Endothelial cell of umbilical vein (primary cell): ENCODE data around the gene KCTD19. TPM values are rescaled to one million over a fixed set of nuclear protein-coding genes. Genes with fewer than 3 reads are reported as not detected.

Experiments
- BruUV-seq: library from RNA; stranded (reverse); fragments of 400-500 nt; replicated peaks from 2 replicates; lab custom pipeline; 2021; lab: Mats Ljungman, UMichigan
- CTCF ChIA-PET: fragments of 300-600, 350-600 bp; sonication (Branson Sonifier 250); formaldehyde crosslinking; loops from one replicate; lab custom pipeline; 2021; ENCODE audit warnings: antibody characterized with exemption, inconsistent platforms; lab: Charles Lee
- POLR2A ChIA-PET: fragments of 300-600, 350-600 bp; sonication (Branson Sonifier 250); formaldehyde crosslinking; loops from one replicate; lab custom pipeline; 2021; ENCODE audit warnings: antibody characterized with exemption, inconsistent platforms; lab: Charles Lee
- DNase-seq: peaks from one replicate; pipeline ENCODE4 v3.0.0-alpha.2; 2011; ENCODE audit warnings: low read depth, low spot score
- FAIRE-seq: peaks from 2 replicates; lab custom pipeline; 2011; peaks lifted over from hg19 to GRCh38; lab: Jason Lieb, UNC
- H2AFZ ChIP-seq: 2 replicates; pipeline ENCODE4 v1.6.0; 2012; ENCODE audit warnings: low read depth, low read length, control low read depth, inconsistent platforms
- H3K27ac ChIP-seq: 2 replicates; pipeline ENCODE4 v1.5.1; 2011; ENCODE audit warnings: low read depth, mild to moderate bottlenecking, control low read depth, low read length, moderate library complexity; ENCODE audit not compliant: insufficient read depth
- H3K27me3 ChIP-seq, 2 experiments: 2 replicates each; pipeline versions ENCODE4 v1.6.0 to v1.6.1; 2011; ENCODE audit warnings: low read length in 2 of 2, mixed read lengths in 1 of 2; ENCODE audit not compliant: control insufficient read depth in 2 of 2, insufficient read depth in 2 of 2
- H3K36me3 ChIP-seq, 2 experiments: 2 replicates in 1 of 2; 3 replicates in 1 of 2; pipeline ENCODE4 v1.5.1; 2011; ENCODE audit warnings: low read length in 2 of 2, mild to moderate bottlenecking in 1 of 2, moderate library complexity in 1 of 2; ENCODE audit not compliant: control insufficient read depth in 2 of 2, insufficient read depth in 2 of 2; ENCODE audit errors: extremely low read depth in 1 of 2
- H3K4me1 ChIP-seq: 3 replicates; pipeline ENCODE4 v1.5.1; 2011; ENCODE audit warnings: mild to moderate bottlenecking, low read length; ENCODE audit not compliant: control insufficient read depth, insufficient read depth; ENCODE audit errors: extremely low read depth
- H3K4me2 ChIP-seq: 2 replicates; pipeline ENCODE4 v1.6.1; 2011; ENCODE audit warnings: low read length, control low read depth, mixed read lengths; ENCODE audit not compliant: insufficient read depth
- H3K4me3 ChIP-seq, 3 experiments: fragments of 200-600 bp in 1 of 3; sonication (generic), shearing (Covaris generic) in 1 of 3; replicated peaks in 1 of 3; 2 replicates each; pipeline ENCODE4 v1.5.1; 2011 to 2016; ENCODE audit warnings: control low read depth in 3 of 3, low read length in 3 of 3, mild to moderate bottlenecking in 2 of 3, inconsistent platforms in 1 of 3, low read depth in 1 of 3, moderate library complexity in 1 of 3; ENCODE audit not compliant: insufficient read depth in 1 of 3
- H3K79me2 ChIP-seq: 2 replicates; pipeline ENCODE4 v1.6.0; 2012; ENCODE audit warnings: low read length, inconsistent platforms; ENCODE audit not compliant: control insufficient read depth, insufficient read depth
- H3K9ac ChIP-seq: replicated peaks from 2 replicates; pipeline ENCODE3; 2011; ENCODE audit warnings: low read length, control low read depth; ENCODE audit not compliant: insufficient read depth; ENCODE audit errors: extremely low read depth
- H3K9me1 ChIP-seq: replicated peaks from 3 replicates; pipeline ENCODE4 v1.6.0; 2011; ENCODE audit warnings: mild to moderate bottlenecking, low read length; ENCODE audit not compliant: control insufficient read depth, insufficient read depth; ENCODE audit errors: extremely low read depth
- H3K9me3 ChIP-seq: replicated peaks from 2 replicates; pipeline ENCODE4 v1.5.1; 2012; ENCODE audit warnings: low read length, inconsistent platforms; ENCODE audit not compliant: control insufficient read depth, insufficient read depth
- H4K20me1 ChIP-seq: replicated peaks from 2 replicates; pipeline ENCODE3; 2011; ENCODE audit warnings: mild to moderate bottlenecking, low read length; ENCODE audit not compliant: control insufficient read depth, insufficient read depth; ENCODE audit errors: extremely low read depth
- CTCF ChIP-seq, 2 donors: IDR thresholded peaks; 1 replicate in 1 of 2; 2 replicates in 1 of 2; pipeline ENCODE4 v1.5.1; 2011; ENCODE audit warnings: low read length in 2 of 2, mild to moderate bottlenecking in 2 of 2, moderate library complexity in 2 of 2, control low read depth in 1 of 2, inconsistent platforms in 1 of 2, low read depth in 1 of 2; ENCODE audit not compliant: insufficient read depth in 1 of 2; ENCODE audit errors: extremely low read depth in 1 of 2
- EZH2 ChIP-seq: IDR thresholded peaks from 2 replicates; pipeline ENCODE4 v1.6.1; 2012; ENCODE audit warnings: borderline replicate concordance, low read depth, mild to moderate bottlenecking, moderate library complexity, low read length, inconsistent platforms; ENCODE audit not compliant: severe bottlenecking
- FOS ChIP-seq: IDR thresholded peaks from 2 replicates; pipeline ENCODE4 v1.6.1; 2011; ENCODE audit warnings: mild to moderate bottlenecking, low read length, moderate library complexity, borderline replicate concordance; ENCODE audit not compliant: insufficient read depth
- GATA2 ChIP-seq: IDR thresholded peaks from 2 replicates; pipeline ENCODE4 v1.7.0; 2011; ENCODE audit warnings: low read depth, mild to moderate bottlenecking, moderate library complexity, mixed read lengths, low read length; ENCODE audit not compliant: insufficient read length, insufficient read depth
- JUN ChIP-seq: IDR thresholded peaks from 2 replicates; pipeline ENCODE4 v1.6.1; 2011; ENCODE audit warnings: borderline replicate concordance, low read depth; ENCODE audit not compliant: insufficient read length, insufficient read depth
- MAX ChIP-seq: IDR thresholded peaks from 2 replicates; pipeline ENCODE4 v1.6.1; 2011; ENCODE audit not compliant: insufficient read depth, insufficient read length
- MYC ChIP-seq: IDR thresholded peaks from one replicate; pipeline ENCODE4 v1.6.1; 2011; ENCODE audit warnings: mild to moderate bottlenecking, low read depth, low read length
- POLR2A ChIP-seq: IDR thresholded peaks from 2 replicates; pipeline ENCODE4 v1.6.1; 2012; ENCODE audit warnings: low read depth, mild to moderate bottlenecking, control low read depth, low read length
- POLR2AphosphoS5 ChIP-seq: IDR thresholded peaks from 2 replicates; pipeline ENCODE4 v1.6.1; 2012; ENCODE audit warnings: low read depth, mild to moderate bottlenecking, control low read depth, low read length, moderate library complexity; ENCODE audit not compliant: insufficient read depth
- dilution Hi-C: fragments of 300-500 bp; cut with MboI; formaldehyde crosslinking; loops from one replicate; pipeline ENCODE4 v1.15.0; 2019; ENCODE audit warnings: low sequenced_read_pairs; ENCODE audit not compliant: extremely low pct_ligation_motif_present
- intact Hi-C: fragments of 100-400 bp; cut with micrococcal nuclease; formaldehyde crosslinking; loops from one replicate; pipeline ENCODE4 v1.10.0; 2022
- polyA plus RNA-seq, 4 experiments: library from polyadenylated mRNA; depleted of rRNA in 3 of 4; stranded (reverse) in 3 of 4; unstranded in 1 of 4; fragments of >200 nt; gene quantifications; 2 replicates each; pipeline versions ENCODE4 v1.2.1 to v1.2.3, GENCODE V29; 2011 to 2012; ENCODE audit warnings: missing spikeins in 1 of 4
- total RNA-seq: library from RNA; stranded (reverse); gene quantifications from 2 replicates; pipeline ENCODE4 v1.2.3, GENCODE V29; 2021

The KCTD19 gene
- total and polyA plus RNA-seq, 2 donors (not counting 3 experiments of a cell fraction or from before 2014, with no cell fraction given): 0.21 to 0.44 TPM

- H3K36me3 ChIP-seq: peaks cover 0 to 3% of the 10 kb centered on the region in 2 experiments
- H4K20me1 ChIP-seq: no peaks in the 10 kb centered on the region
- H3K9me3 ChIP-seq: no peaks in the 10 kb centered on the region
- peaks cover 9% of the 10 kb centered on the region for H3K79me2 ChIP-seq
- POLR2A ChIA-PET: interaction anchor here (0.5 to 1.3 kb wide), 4 partner anchors 12 to 145 kb away, joined by 3 to 7 read pairs (median 4); partner anchors contain the start of gene FHOD1
- dilution Hi-C loops (no loop called here), intact Hi-C loops (loop anchor here (1.0 to 5.0 kb wide), 3 partner anchors 10 to 189 kb away; no protein-coding TSS in a partner anchor)
- TF ChIP-seq JUN (no peak), FOS (peak; percentile 51), EZH2 (no peak), POLR2AphosphoS5 (peak; percentile 67), MAX (no peak), MYC (no peak), GATA2 (no peak), POLR2A (peak; percentile 54), CTCF (IDR thresholded peaks at IDR 0.05; ENCODE audit: extremely low read depth in 1 of 2, insufficient read depth in 1 of 2, low read depth in 1 of 2, low read length in 2 of 2) (no peak)
- H3K9me1 ChIP-seq: no peaks in the 10 kb centered on the region
- H3K4me3 ChIP-seq: peak overlapping the region; percentile 16 to 60 (median 51)
- H2AFZ ChIP-seq: no peak overlapping the region
- peaks cover 21% of the 10 kb centered on the region for H3K4me1 ChIP-seq
- FAIRE-seq: peak; percentile 92
- CTCF ChIA-PET: interaction anchor here (0.8 to 3.5 kb wide), 16 partner anchors 8 to 153 kb away, joined by 3 to 35 read pairs (median 4); partner anchors contain the start of genes FHOD1, HSD11B2, KCTD19 and LRRC36
- BruUV-seq: TSS peak; percentile 61
- no peaks in the 10 kb centered on the region for H3K27me3 ChIP-seq
- H3K9ac ChIP-seq: peak overlapping the region; percentile 71
- H3K27ac ChIP-seq: peak overlapping the region; percentile 78
- peak; percentile 69 for DNase-seq
- peak overlapping the region; percentile 59 for H3K4me2 ChIP-seq
Measured at GRCh38 chr16:67277999-67278772, 48.4 kb downstream of the KCTD19 start.
